Body of pancreas (tissue), 4 donors: ENCODE results near the gene APOBEC3B.

Experiments
- CTCF ChIP-seq, 7 experiments: fragments of 450-650 bp in 4 of 7; fragments of 200-600 bp in 3 of 7; sonication (generic) in 3 of 7; IDR thresholded peaks; one replicate each; pipeline ENCODE4 v1.5.1; 2016 to 2019; ENCODE audit warnings: antibody characterized with exemption in 7 of 7
- POLR2A ChIP-seq, 3 donors: fragments of 450-650 bp; IDR thresholded peaks; one replicate each; pipeline ENCODE4 v1.6.1; 2016; ENCODE audit warnings: antibody characterized with exemption in 3 of 3, mild to moderate bottlenecking in 2 of 3

- no peak for TF ChIP-seq POLR2A (IDR thresholded peaks at IDR 0.05)
- TF ChIP-seq CTCF (IDR thresholded peaks at IDR 0.05): peak; percentile 65 to 93 (median 86)
Measured at GRCh38 chr22:39003165-39003638, 21.1 kb downstream of the APOBEC3B start.
